ENCODE data around the gene OR8B8.

DNA sequence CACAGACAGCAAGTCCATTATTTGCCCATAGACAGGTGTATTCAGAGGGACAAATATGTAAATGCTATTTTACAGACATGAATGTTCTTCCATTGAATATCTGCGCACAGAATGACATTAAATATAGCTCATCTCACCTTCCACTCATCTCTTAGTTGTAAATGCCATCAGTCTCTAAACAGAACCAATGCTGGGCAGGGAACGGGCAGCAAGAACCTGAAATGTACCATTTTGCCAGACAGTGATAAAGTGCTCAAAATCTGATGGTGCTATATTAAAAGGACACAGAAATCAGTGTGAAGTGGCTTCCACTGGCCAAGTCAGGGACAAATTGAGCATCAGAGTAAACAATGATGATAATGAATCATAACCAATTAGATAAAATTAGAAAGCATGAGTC, 10.8 kb downstream of the OR8B8 start:
- TF ChIP-seq POLR2AphosphoS5 (IDR thresholded peaks at IDR 0.05) (no peak), EZH2 (IDR thresholded peaks at IDR 0.05; ENCODE audit: borderline replicate concordance, insufficient read depth, low read length, poor library complexity, severe bottlenecking) (no peak), RAD21 (conservative IDR thresholded peaks at IDR 0.05) (no peak), REST (IDR thresholded peaks at IDR 0.05; ENCODE audit: borderline replicate concordance) (no peak), TAF1 (IDR thresholded peaks at IDR 0.05; ENCODE audit: low read depth) (no peak), EP300 (conservative IDR thresholded peaks at IDR 0.05; ENCODE audit: poor library complexity, severe bottlenecking) (no peak), SMC3 (conservative IDR thresholded peaks at IDR 0.05; ENCODE audit: poor library complexity) (no peak)
- TF ChIP-seq, protein P1, sequence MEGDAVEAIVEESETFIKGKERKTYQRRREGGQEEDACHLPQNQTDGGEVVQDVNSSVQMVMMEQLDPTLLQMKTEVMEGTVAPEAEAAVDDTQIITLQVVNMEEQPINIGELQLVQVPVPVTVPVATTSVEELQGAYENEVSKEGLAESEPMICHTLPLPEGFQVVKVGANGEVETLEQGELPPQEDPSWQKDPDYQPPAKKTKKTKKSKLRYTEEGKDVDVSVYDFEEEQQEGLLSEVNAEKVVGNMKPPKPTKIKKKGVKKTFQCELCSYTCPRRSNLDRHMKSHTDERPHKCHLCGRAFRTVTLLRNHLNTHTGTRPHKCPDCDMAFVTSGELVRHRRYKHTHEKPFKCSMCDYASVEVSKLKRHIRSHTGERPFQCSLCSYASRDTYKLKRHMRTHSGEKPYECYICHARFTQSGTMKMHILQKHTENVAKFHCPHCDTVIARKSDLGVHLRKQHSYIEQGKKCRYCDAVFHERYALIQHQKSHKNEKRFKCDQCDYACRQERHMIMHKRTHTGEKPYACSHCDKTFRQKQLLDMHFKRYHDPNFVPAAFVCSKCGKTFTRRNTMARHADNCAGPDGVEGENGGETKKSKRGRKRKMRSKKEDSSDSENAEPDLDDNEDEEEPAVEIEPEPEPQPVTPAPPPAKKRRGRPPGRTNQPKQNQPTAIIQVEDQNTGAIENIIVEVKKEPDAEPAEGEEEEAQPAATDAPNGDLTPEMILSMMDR (IDR thresholded peaks at IDR 0.05; ENCODE audit: poor library complexity, severe bottlenecking): no peak
